ENCODE results near the gene SUMO3. TPM values are rescaled to one million over a fixed set of nuclear protein-coding genes. Genes with fewer than 3 reads are reported as not detected.

Gene SUMO3
- total and polyA plus RNA-seq, 2 of the 13 experiments (the other 11 are each of a cell fraction or from before 2014, with no cell fraction given) = 51.4 to 92.4 TPM

- TF ChIP-seq TBX2 (CRISPR knock-in tag; IDR thresholded peaks at IDR 0.05; ENCODE audit: borderline replicate concordance) (no peak), U2AF2 (IDR thresholded peaks at IDR 0.05; ENCODE audit: low read depth, low read length) (no peak), CHCHD3 (CRISPR knock-in tag; IDR thresholded peaks at IDR 0.05) (no peak), STAT6 (CRISPR knock-in tag; IDR thresholded peaks at IDR 0.05; ENCODE audit: borderline replicate concordance) (no peak), STAG1 (CRISPR knock-in tag; IDR thresholded peaks at IDR 0.05) (no peak), NFIC (IDR thresholded peaks at IDR 0.05; ENCODE audit: low read length) (no peak)
Measured at GRCh38 chr21:44837537-44837936, 19.7 kb upstream of the SUMO3 start (continued).

GRCh38 chr21:44836666-44837471 is 19.0 kb upstream of the SUMO3 start:
- H3K36me3 ChIP-seq (replicated peaks in 1 of 2; ENCODE audit: control insufficient read depth in 1 of 2, insufficient read depth in 2 of 2, low read length in 2 of 2) = no peaks in the 10 kb centered on the region
- FAIRE-seq (peak; percentile 56), ATAC-seq (peak; percentile 57), DNase-seq (ENCODE audit: low spot score) (peak; percentile 55)
- peak overlapping the region; percentile 88 for H3K4me2 ChIP-seq (ENCODE audit: low read depth, low read length)
- peaks cover 40% of the 10 kb centered on the region for H3K4me1 ChIP-seq (ENCODE audit: insufficient read depth, low read length)
- in situ Hi-C loops (cut with HindIII; ENCODE audit: extremely low pct_ligation_motif_present, low pct_unique_long_range_greater_than_20kb) (no loop called here), intact Hi-C loops (cut with micrococcal nuclease; ENCODE audit: unreplicated experiment) (no loop called here)
- H3K79me2 ChIP-seq (ENCODE audit: insufficient read depth, low read length) = no peaks in the 10 kb centered on the region
- ChIA-PET CTCF (ENCODE audit: low intra/inter-chr PET ratio, low total read pairs) (no interaction called here), POLR2A (interaction anchor here (1.2 to 1.4 kb wide), 2 partner anchors 19 to 33 kb away, joined by 3 to 5 read pairs; partner anchors contain the start of gene SUMO3)
- H3K27me3 ChIP-seq (ENCODE audit: control insufficient read depth in 1 of 2, insufficient read depth in 2 of 2, low read length in 2 of 2) = peaks cover 6 to 41% of the 10 kb centered on the region in 2 experiments; a peak in 4 of 5 replicates
- H3K27ac ChIP-seq (ENCODE audit: extremely low read length, insufficient read depth, low read length) = no peak overlapping the region
- WGBS (ENCODE audit: low lambda C conversion rate) = 9% methylated on average over 26 of the region's 37 CpGs
- H3K9ac ChIP-seq (ENCODE audit: insufficient read depth, low read depth, low read length) = peak overlapping the region; percentile 17; the same call in 1 of the 2 replicates
- H2AFZ ChIP-seq (ENCODE audit: low read length) = no peak overlapping the region
- H3K4me3 ChIP-seq (replicated peaks in 1 of 3; ENCODE audit: insufficient read depth in 1 of 3, low read depth in 2 of 3, low read length in 3 of 3) = peak overlapping the region; percentile 19 to 68 (median 21); a peak in 2 of 6 replicates
- no TSS peak for BruUV-seq (replicated peaks)
- H3K9me3 ChIP-seq (ENCODE audit: low read length) = no peaks in the 10 kb centered on the region
- no peaks in the 10 kb centered on the region for H4K20me1 ChIP-seq (ENCODE audit: insufficient read depth, low read length)
- TF ChIP-seq RXRB (CRISPR knock-in tag; IDR thresholded peaks at IDR 0.05; ENCODE audit: borderline replicate concordance) (peak; percentile 81), ARID5B (CRISPR knock-in tag; IDR thresholded peaks at IDR 0.05) (peak; percentile 16; the same call in 1 of the 2 replicates), POGK (CRISPR knock-in tag; conservative IDR thresholded peaks at IDR 0.05) (peak; percentile 73; the same call in 1 of the 2 replicates), ZNF616 (CRISPR knock-in tag; IDR thresholded peaks at IDR 0.05; ENCODE audit: low read depth) (0 out of 2 replicates have a peak, but pooled peaks have one; percentile 57), ZNF891 (CRISPR knock-in tag; IDR thresholded peaks at IDR 0.05) (no peak), HOXA3 (CRISPR knock-in tag; IDR thresholded peaks at IDR 0.05) (peak; percentile 48), ZNF468 (CRISPR knock-in tag; IDR thresholded peaks at IDR 0.05) (no peak), PITX1 (CRISPR knock-in tag; IDR thresholded peaks at IDR 0.05) (0 out of 2 replicates have a peak, but pooled peaks have one; percentile 31)
